Osteocyte (in vitro differentiated cells): ENCODE data around the gene DR1. TPM values are rescaled to one million over a fixed set of nuclear protein-coding genes. Genes with fewer than 3 reads are reported as not detected.

Experiments
- DNase-seq: peaks from one replicate; pipeline ENCODE4 v3.0.0; 2021; ENCODE audit warnings: mixed read lengths; ENCODE audit not compliant: unreplicated experiment; ENCODE audit errors: extremely low spot score
- H3K27ac Mint-ChIP-seq: one replicate; pipeline ENCODE4 v1.8.0; 2021; ENCODE audit warnings: mild to moderate bottlenecking, mixed read lengths; ENCODE audit not compliant: unreplicated experiment
- H3K27me3 Mint-ChIP-seq: one replicate; pipeline ENCODE4 v1.8.0; 2021; ENCODE audit warnings: mixed read lengths; ENCODE audit not compliant: unreplicated experiment
- H3K36me3 Mint-ChIP-seq: one replicate; pipeline ENCODE4 v1.8.0; 2021; ENCODE audit warnings: mixed read lengths; ENCODE audit not compliant: unreplicated experiment
- H3K4me1 Mint-ChIP-seq: one replicate; pipeline ENCODE4 v1.8.0; 2021; ENCODE audit warnings: mixed read lengths; ENCODE audit not compliant: unreplicated experiment
- H3K4me3 Mint-ChIP-seq: one replicate; pipeline ENCODE4 v1.8.0; 2021; ENCODE audit warnings: mild to moderate bottlenecking, moderate library complexity, mixed read lengths; ENCODE audit not compliant: unreplicated experiment
- H3K9me3 Mint-ChIP-seq: one replicate; pipeline ENCODE4 v1.8.0; 2021; ENCODE audit warnings: mixed read lengths; ENCODE audit not compliant: unreplicated experiment
- CTCF ChIP-seq: fragments of 200-600 bp; sonication (generic); IDR thresholded peaks from 2 replicates; pipeline ENCODE4 v1.5.0; 2021; ENCODE audit warnings: antibody characterized with exemption, mild to moderate bottlenecking, moderate library complexity
- total RNA-seq: library from RNA; stranded (reverse); gene quantifications from 2 replicates; pipeline ENCODE4 v1.2.1, GENCODE V29; 2021

Gene DR1
- total RNA-seq, 1 donor from 2014 or later, result 60.9 TPM

GRCh38 chr1:93352376-93352775, 6.7 kb downstream of the DR1 start:
- no peak for DNase-seq
- peaks cover 13% of the 10 kb centered on the region for H3K36me3 Mint-ChIP-seq
- no peak overlapping the region for H3K4me3 Mint-ChIP-seq
- peaks cover 44% of the 10 kb centered on the region for H3K4me1 Mint-ChIP-seq
- H3K9me3 Mint-ChIP-seq, result no peaks in the 10 kb centered on the region
- H3K27ac Mint-ChIP-seq, result peak overlapping the region; percentile 57
- TF ChIP-seq CTCF, result no peak
- no peaks in the 10 kb centered on the region for H3K27me3 Mint-ChIP-seq

- Mint-ChIP-seq H3K27ac (peak overlapping the region; percentile 84), H3K4me1 (peaks cover 43% of the 10 kb centered on the region), H3K4me3 (peak overlapping the region; percentile 14), H3K9me3 (no peaks in the 10 kb centered on the region), H3K27me3 (no peaks in the 10 kb centered on the region), H3K36me3 (peaks cover 20% of the 10 kb centered on the region)
- no peak for DNase-seq
- no peak for TF ChIP-seq CTCF
These were observed 7.6 kb downstream of the DR1 start for GRCh38 chr1:93353286-93353685.

- Mint-ChIP-seq H3K4me1 (peaks cover 42% of the 10 kb centered on the region), H3K27ac (no peak overlapping the region), H3K36me3 (peaks cover 26% of the 10 kb centered on the region), H3K4me3 (no peak overlapping the region), H3K27me3 (no peaks in the 10 kb centered on the region), H3K9me3 (no peaks in the 10 kb centered on the region)
- DNase-seq, result no peak
- no peak for TF ChIP-seq CTCF
These were observed 9.0 kb downstream of the DR1 start for GRCh38 chr1:93354749-93355148.

- Mint-ChIP-seq H3K9me3 (no peaks in the 10 kb centered on the region), H3K36me3 (peaks cover 37% of the 10 kb centered on the region), H3K4me3 (no peak overlapping the region), H3K4me1 (peaks cover 32% of the 10 kb centered on the region), H3K27ac (no peak overlapping the region), H3K27me3 (no peaks in the 10 kb centered on the region)
- no peak for TF ChIP-seq CTCF
- no peak for DNase-seq
These were observed 11.5 kb downstream of the DR1 start for GRCh38 chr1:93357242-93357641.

- no peak overlapping the region for H3K4me3 Mint-ChIP-seq
- H3K4me1 Mint-ChIP-seq, result peaks cover 23% of the 10 kb centered on the region
- no peaks in the 10 kb centered on the region for H3K9me3 Mint-ChIP-seq
- H3K27ac Mint-ChIP-seq, result peak overlapping the region; percentile 46
- TF ChIP-seq CTCF, result no peak
- no peak for DNase-seq
- H3K36me3 Mint-ChIP-seq, result peaks cover 42% of the 10 kb centered on the region
- H3K27me3 Mint-ChIP-seq, result no peaks in the 10 kb centered on the region
These were observed 12.6 kb downstream of the DR1 start for GRCh38 chr1:93358293-93358692.
